ENCODE data around the gene SMAD6.

Gene SMAD6

GRCh38 chr15:66729331-66729951 lies 27.4 kb downstream of the SMAD6 start:
- H3K9ac ChIP-seq (ENCODE audit: low read length): no peak overlapping the region
- peaks cover 6% of the 10 kb centered on the region for H3K79me2 ChIP-seq (ENCODE audit: control insufficient read depth, insufficient read depth, low read length, poor library complexity)
- no peak overlapping the region for H4K8ac ChIP-seq (ENCODE audit: low read depth, low read length)
- H3K18ac ChIP-seq (ENCODE audit: low read length): no peak overlapping the region
- no peaks in the 10 kb centered on the region for H3K27me3 ChIP-seq (ENCODE audit: insufficient read depth, low read length)
- H3K23ac ChIP-seq (ENCODE audit: low read length): no peak overlapping the region
- H3K4ac ChIP-seq (ENCODE audit: low read depth, low read length): peak overlapping the region; percentile 3
- H3K27ac ChIP-seq (ENCODE audit: low read depth, low read length): no peak overlapping the region
- no peak overlapping the region for H3K4me2 ChIP-seq (ENCODE audit: low read length)
- no peak overlapping the region for H4K91ac ChIP-seq (ENCODE audit: low read depth, low read length)
- H3K79me1 ChIP-seq (ENCODE audit: low read length): peaks cover 2% of the 10 kb centered on the region
- no peak overlapping the region for H2AFZ ChIP-seq (ENCODE audit: insufficient read depth, low read length, poor library complexity)
- no peak overlapping the region for H4K12ac ChIP-seq (ENCODE audit: low read depth, low read length)
- H2AK5ac ChIP-seq (ENCODE audit: low read length): no peak overlapping the region
- no peak for DNase-seq
- H3K4me1 ChIP-seq (ENCODE audit: control insufficient read depth in 1 of 2, insufficient read depth in 2 of 2, low read length in 2 of 2): peaks cover 4 to 5% of the 10 kb centered on the region in 2 experiments
- peaks cover 50 to 65% of the 10 kb centered on the region in 2 experiments for H3K36me3 ChIP-seq (ENCODE audit: control insufficient read depth in 1 of 2, insufficient read depth in 2 of 2, low read length in 2 of 2)
- H2BK120ac ChIP-seq (ENCODE audit: insufficient read depth, low read length, poor library complexity): no peak overlapping the region
- no peak overlapping the region for H3K4me3 ChIP-seq (ENCODE audit: low read depth, low read length)
- no peak overlapping the region for H2BK5ac ChIP-seq (ENCODE audit: low read depth, low read length, poor library complexity)
- WGBS (ENCODE audit: extremely low coverage, insufficient coverage, insufficient read length): no CpG with 5 or more reads among the region's 26 CpGs
- no peak overlapping the region for H3K14ac ChIP-seq (ENCODE audit: low read length)
- no peaks in the 10 kb centered on the region for H3K9me3 ChIP-seq (ENCODE audit: insufficient read depth, low read depth, low read length)
- no peak overlapping the region for H2BK12ac ChIP-seq (ENCODE audit: low read length)

- no CpG with 5 or more reads among the region's 4 CpGs for WGBS (ENCODE audit: extremely low coverage, insufficient coverage, insufficient read length)
- H3K9ac ChIP-seq (ENCODE audit: low read length): no peak overlapping the region
- peak overlapping the region; percentile 3 for H3K4ac ChIP-seq (ENCODE audit: low read depth, low read length)
- no peak overlapping the region for H2AK5ac ChIP-seq (ENCODE audit: low read length)
- no peak overlapping the region for H2BK120ac ChIP-seq (ENCODE audit: insufficient read depth, low read length, poor library complexity)
- H3K4me3 ChIP-seq (ENCODE audit: low read depth, low read length): no peak overlapping the region
- no peak overlapping the region for H4K91ac ChIP-seq (ENCODE audit: low read depth, low read length)
- H3K4me2 ChIP-seq (ENCODE audit: low read length): no peak overlapping the region
- H3K14ac ChIP-seq (ENCODE audit: low read length): no peak overlapping the region
- no peaks in the 10 kb centered on the region for H3K27me3 ChIP-seq (ENCODE audit: insufficient read depth, low read length)
- no peaks in the 10 kb centered on the region for H3K9me3 ChIP-seq (ENCODE audit: insufficient read depth, low read depth, low read length)
- H4K12ac ChIP-seq (ENCODE audit: low read depth, low read length): no peak overlapping the region
- H2BK5ac ChIP-seq (ENCODE audit: low read depth, low read length, poor library complexity): no peak overlapping the region
- no peak overlapping the region for H4K8ac ChIP-seq (ENCODE audit: low read depth, low read length)
- H3K18ac ChIP-seq (ENCODE audit: low read length): no peak overlapping the region
- H3K27ac ChIP-seq (ENCODE audit: low read depth, low read length): no peak overlapping the region
- H3K23ac ChIP-seq (ENCODE audit: low read length): no peak overlapping the region
- H3K79me2 ChIP-seq (ENCODE audit: control insufficient read depth, insufficient read depth, low read length, poor library complexity): peaks cover 6% of the 10 kb centered on the region
- no peak overlapping the region for H2BK12ac ChIP-seq (ENCODE audit: low read length)
- peaks cover 2% of the 10 kb centered on the region for H3K79me1 ChIP-seq (ENCODE audit: low read length)
- H3K36me3 ChIP-seq (ENCODE audit: control insufficient read depth in 1 of 2, insufficient read depth in 2 of 2, low read length in 2 of 2): peaks cover 46 to 62% of the 10 kb centered on the region in 2 experiments
- no peak overlapping the region for H2AFZ ChIP-seq (ENCODE audit: insufficient read depth, low read length, poor library complexity)
- peak in 1 of 2 donors; percentile 13 for DNase-seq
- peaks cover 3 to 5% of the 10 kb centered on the region in 2 experiments for H3K4me1 ChIP-seq (ENCODE audit: control insufficient read depth in 1 of 2, insufficient read depth in 2 of 2, low read length in 2 of 2)
Measured at GRCh38 chr15:66730168-66731021, 28.4 kb downstream of the SMAD6 start.

GRCh38 chr15:66733976-66734375 lies 31.9 kb downstream of the SMAD6 start:
- Histone ChIP-seq H3K23ac (ENCODE audit: low read length) (no peak overlapping the region), H3K4me1 (ENCODE audit: control insufficient read depth in 1 of 2, insufficient read depth in 2 of 2, low read length in 2 of 2) (peaks cover 2 to 5% of the 10 kb centered on the region in 2 experiments), H3K79me2 (ENCODE audit: control insufficient read depth, insufficient read depth, low read length, poor library complexity) (peaks cover 6% of the 10 kb centered on the region), H2BK12ac (ENCODE audit: low read length) (no peak overlapping the region), H3K27ac (ENCODE audit: low read depth, low read length) (no peak overlapping the region), H3K4me2 (ENCODE audit: low read length) (no peak overlapping the region), H2BK5ac (ENCODE audit: low read depth, low read length, poor library complexity) (no peak overlapping the region), H3K79me1 (ENCODE audit: low read length) (no peaks in the 10 kb centered on the region), H3K27me3 (ENCODE audit: insufficient read depth, low read length) (no peaks in the 10 kb centered on the region), H3K9ac (ENCODE audit: low read length) (no peak overlapping the region), H3K4me3 (ENCODE audit: low read depth, low read length) (no peak overlapping the region), H2BK120ac (ENCODE audit: insufficient read depth, low read length, poor library complexity) (no peak overlapping the region), H3K4ac (ENCODE audit: low read depth, low read length) (peak overlapping the region; percentile 2), H4K12ac (ENCODE audit: low read depth, low read length) (no peak overlapping the region), H2AFZ (ENCODE audit: insufficient read depth, low read length, poor library complexity) (no peak overlapping the region), H3K36me3 (ENCODE audit: control insufficient read depth in 1 of 2, insufficient read depth in 2 of 2, low read length in 2 of 2) (peaks cover 49 to 64% of the 10 kb centered on the region in 2 experiments), H3K18ac (ENCODE audit: low read length) (no peak overlapping the region), H3K14ac (ENCODE audit: low read length) (no peak overlapping the region), H2AK5ac (ENCODE audit: low read length) (no peak overlapping the region), H3K9me3 (ENCODE audit: insufficient read depth, low read depth, low read length) (peaks cover 2% of the 10 kb centered on the region), H4K8ac (ENCODE audit: low read depth, low read length) (no peak overlapping the region), H4K91ac (ENCODE audit: low read depth, low read length) (no peak overlapping the region)
- peak in 1 of 2 donors; percentile 23 for DNase-seq
- no CpG with 5 or more reads among the region's 11 CpGs for WGBS (ENCODE audit: extremely low coverage, insufficient coverage, insufficient read length)

DNA sequence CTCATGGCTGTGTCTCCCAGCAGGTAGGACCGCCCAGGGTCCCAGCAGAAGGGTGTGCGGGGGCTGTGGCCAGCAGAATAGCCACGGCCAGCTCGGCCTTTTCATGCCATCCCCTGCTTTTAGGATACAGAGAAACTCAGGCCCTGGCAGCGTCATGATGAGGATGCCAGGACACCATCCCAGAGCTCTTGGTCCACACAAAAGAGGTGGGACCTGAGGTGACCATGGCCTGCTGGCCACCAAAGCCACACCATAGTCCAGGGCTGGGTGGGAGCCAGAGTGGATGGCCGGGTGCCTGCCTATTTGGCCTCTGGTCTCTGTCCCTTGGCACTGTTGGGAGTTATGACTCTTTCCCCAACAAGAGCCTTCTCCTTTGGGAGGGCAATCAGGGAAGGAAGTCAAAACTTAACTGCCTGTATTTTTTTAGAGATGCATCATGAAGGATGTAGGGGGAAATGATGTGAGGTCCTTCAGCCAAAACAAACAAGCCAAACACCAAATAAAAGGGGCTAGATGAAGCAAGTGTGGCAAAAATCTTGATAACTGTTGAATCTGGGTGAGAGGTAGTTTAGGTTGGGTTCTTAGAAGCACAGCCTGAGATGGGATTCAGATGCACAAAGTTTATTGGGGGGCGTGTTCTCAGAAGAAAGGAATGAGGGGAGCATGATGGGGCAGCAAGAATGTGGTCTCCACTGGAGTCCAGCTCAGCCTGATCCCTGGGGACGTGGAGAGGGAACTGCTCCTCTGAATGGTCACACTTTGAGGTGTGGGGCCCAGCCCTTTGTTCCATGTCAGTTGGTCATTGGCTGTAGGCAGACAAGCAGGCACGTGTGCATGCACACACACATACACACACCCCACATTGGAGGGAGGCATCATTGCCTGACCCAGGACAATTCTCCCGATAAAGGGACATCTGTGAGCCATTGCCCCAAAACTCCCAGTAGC lies 33.2 kb downstream of the SMAD6 start:
- no peak overlapping the region for H3K9ac ChIP-seq (ENCODE audit: low read length)
- peaks cover 5% of the 10 kb centered on the region for H3K79me2 ChIP-seq (ENCODE audit: control insufficient read depth, insufficient read depth, low read length, poor library complexity)

More for the DNA sequence above, 33.2 kb downstream of the SMAD6 start:
- H3K4me2 ChIP-seq (ENCODE audit: low read length): no peak overlapping the region
- no peak overlapping the region for H4K8ac ChIP-seq (ENCODE audit: low read depth, low read length)
- no peaks in the 10 kb centered on the region for H3K79me1 ChIP-seq (ENCODE audit: low read length)
- H3K27ac ChIP-seq (ENCODE audit: low read depth, low read length): no peak overlapping the region
- no peak overlapping the region for H3K18ac ChIP-seq (ENCODE audit: low read length)
- H3K4ac ChIP-seq (ENCODE audit: low read depth, low read length): peak overlapping the region; percentile 16
- no peaks in the 10 kb centered on the region for H3K27me3 ChIP-seq (ENCODE audit: insufficient read depth, low read length)
- no peak overlapping the region for H3K14ac ChIP-seq (ENCODE audit: low read length)
- H3K9me3 ChIP-seq (ENCODE audit: insufficient read depth, low read depth, low read length): peaks cover 2% of the 10 kb centered on the region
- no peak overlapping the region for H2BK5ac ChIP-seq (ENCODE audit: low read depth, low read length, poor library complexity)
- no peak overlapping the region for H2BK12ac ChIP-seq (ENCODE audit: low read length)
- no CpG with 5 or more reads among the region's 10 CpGs for WGBS (ENCODE audit: extremely low coverage, insufficient coverage, insufficient read length)
- no peak for DNase-seq
- H3K4me3 ChIP-seq (ENCODE audit: low read depth, low read length): no peak overlapping the region
- H3K36me3 ChIP-seq (ENCODE audit: control insufficient read depth in 1 of 2, insufficient read depth in 2 of 2, low read length in 2 of 2): peaks cover 43 to 60% of the 10 kb centered on the region in 2 experiments
- H3K4me1 ChIP-seq (ENCODE audit: control insufficient read depth in 1 of 2, insufficient read depth in 2 of 2, low read length in 2 of 2): peaks cover 0 to 2% of the 10 kb centered on the region in 2 experiments
- no peak overlapping the region for H4K12ac ChIP-seq (ENCODE audit: low read depth, low read length)
- H2BK120ac ChIP-seq (ENCODE audit: insufficient read depth, low read length, poor library complexity): no peak overlapping the region
- H2AFZ ChIP-seq (ENCODE audit: insufficient read depth, low read length, poor library complexity): no peak overlapping the region
- no peak overlapping the region for H3K23ac ChIP-seq (ENCODE audit: low read length)
- H2AK5ac ChIP-seq (ENCODE audit: low read length): no peak overlapping the region
- no peak overlapping the region for H4K91ac ChIP-seq (ENCODE audit: low read depth, low read length)

Measured in trophoblast cell (in vitro differentiated cells and primary cell).